NK-92 treated with Interleukin-12 subunit alpha and Interleukin-12 subunit beta, amount 100 ng/mL, for 24 hours (cell line): ENCODE data around the gene SPATA6L.
"Not testable (repeated sequence)": the region's sequence is repeated elsewhere in the genome, so short reads cannot be mapped to it uniquely, and the experiment has no call there.

Source experiments
- DNase-seq: peaks from one replicate; lab custom pipeline; 2025; lab: John Stamatoyannopoulos, UW

SPATA6L gene

GRCh38 chr9:4630836-4631235 is 35.4 kb downstream of the SPATA6L start:
- no peak for DNase-seq

GRCh38 chr9:4622016-4622415 is 44.3 kb downstream of the SPATA6L start:
- DNase-seq = no peak

GRCh38 chr9:4620881-4621555 is 45.3 kb downstream of the SPATA6L start:
- no peak for DNase-seq

GRCh38 chr9:4620057-4620765 is 46.1 kb downstream of the SPATA6L start:
- no peak for DNase-seq

GRCh38 chr9:4618700-4619099 is 47.6 kb downstream of the SPATA6L start:
- no peak for DNase-seq

- DNase-seq = no peak
Observed at GRCh38 chr9:4617752-4618151, 48.5 kb downstream of the SPATA6L start.

GRCh38 chr9:4615778-4616177 is 50.5 kb downstream of the SPATA6L start:
- DNase-seq = no peak

- no peak for DNase-seq
Observed at GRCh38 chr9:4615251-4615650, 51.0 kb downstream of the SPATA6L start.

GRCh38 chr9:4614627-4615026 is 51.7 kb downstream of the SPATA6L start:
- no peak for DNase-seq

- DNase-seq = not testable (repeated sequence)
Observed at GRCh38 chr9:4606033-4606432, 60.2 kb downstream of the SPATA6L start.

- peak; percentile 21 for DNase-seq
Observed at GRCh38 chr9:4604678-4605095, 61.6 kb downstream of the SPATA6L start.

- no peak for DNase-seq
Observed at GRCh38 chr9:4603830-4604229, 62.5 kb downstream of the SPATA6L start.

GRCh38 chr9:4600368-4600767 is 65.9 kb downstream of the SPATA6L start:
- DNase-seq = no peak

- no peak for DNase-seq
Observed at GRCh38 chr9:4596165-4596922, 69.9 kb downstream of the SPATA6L start.

- no peak for DNase-seq
Observed at GRCh38 chr9:4594994-4595393, 71.3 kb downstream of the SPATA6L start.

- DNase-seq = no peak
Observed at GRCh38 chr9:4594545-4594944, 71.7 kb downstream of the SPATA6L start.

- no peak for DNase-seq
Observed at GRCh38 chr9:4592886-4593285, 73.4 kb downstream of the SPATA6L start.

GRCh38 chr9:4592295-4592694 is 74.0 kb downstream of the SPATA6L start:
- DNase-seq = no peak

- no peak for DNase-seq
Observed at GRCh38 chr9:4591123-4591500, 75.2 kb downstream of the SPATA6L start.

- no peak for DNase-seq
Observed at GRCh38 chr9:4590430-4591122, 75.7 kb downstream of the SPATA6L start.

GRCh38 chr9:4588721-4589120 is 77.6 kb downstream of the SPATA6L start:
- no peak for DNase-seq

- no peak for DNase-seq
Observed at GRCh38 chr9:4585135-4585534, 81.1 kb downstream of the SPATA6L start.
